DND-41 (cell line): Measurements from ENCODE around the gene ANKS1B.

Experiments used
- ATAC-seq: fragments of 200-7000 bp; cut with Tn5 transposase; 3 replicates; pipeline ENCODE4 v1.9.1; 2021; ENCODE audit warnings: low read depth; ENCODE audit not compliant: insufficient read depth
- DNase-seq: peaks from one replicate; pipeline ENCODE4 v3.0.0-alpha.2; 2020
- H2AFZ ChIP-seq: 2 replicates; pipeline ENCODE4 v1.6.0; 2012; ENCODE audit warnings: low read depth, low read length
- H3K27ac ChIP-seq: 2 replicates; pipeline ENCODE4 v1.5.1; 2012; ENCODE audit warnings: low read length, inconsistent platforms
- H3K27me3 ChIP-seq: fragments of 200-600 bp; sonication (generic); 2 replicates; pipeline ENCODE4 v1.6.0; 2012; ENCODE audit warnings: low read length, mild to moderate bottlenecking, inconsistent platforms; ENCODE audit not compliant: insufficient read depth, poor library complexity
- H3K36me3 ChIP-seq: 2 replicates; pipeline ENCODE4 v1.5.1; 2012; ENCODE audit warnings: low read length, inconsistent platforms; ENCODE audit not compliant: insufficient read depth
- H3K4me1 ChIP-seq: 2 replicates; pipeline ENCODE4 v1.5.1; 2012; ENCODE audit warnings: mild to moderate bottlenecking, low read length; ENCODE audit not compliant: insufficient read depth
- H3K4me2 ChIP-seq: 2 replicates; pipeline ENCODE4 v1.6.0; 2012; ENCODE audit warnings: mild to moderate bottlenecking, moderate library complexity, low read length, inconsistent platforms; ENCODE audit not compliant: insufficient read depth
- H3K4me3 ChIP-seq, 2 experiments: fragments of 200-600 bp in 1 of 2; shearing (Covaris generic) in 1 of 2; 2 replicates each; pipeline ENCODE4 v1.5.1; 2012 to 2016; ENCODE audit warnings: inconsistent platforms in 2 of 2, low read length in 2 of 2, mild to moderate bottlenecking in 2 of 2, low read depth in 1 of 2, moderate library complexity in 1 of 2
- H3K79me2 ChIP-seq: 2 replicates; pipeline ENCODE4 v1.6.0; 2012; ENCODE audit warnings: low read length, inconsistent platforms; ENCODE audit not compliant: insufficient read depth
- H3K9ac ChIP-seq: 2 replicates; pipeline ENCODE4 v1.6.0; 2012; ENCODE audit warnings: low read depth, mild to moderate bottlenecking, inconsistent platforms, low read length, moderate library complexity
- H3K9me3 ChIP-seq: 2 replicates; pipeline ENCODE4 v1.5.1; 2012; ENCODE audit warnings: low read length, moderate library complexity, mild to moderate bottlenecking, inconsistent platforms; ENCODE audit not compliant: insufficient read depth, severe bottlenecking
- H4K20me1 ChIP-seq: 2 replicates; pipeline ENCODE4 v1.6.0; 2012; ENCODE audit warnings: low read length; ENCODE audit not compliant: insufficient read depth
- EZH2 ChIP-seq: IDR thresholded peaks from 3 replicates; pipeline ENCODE4 v1.6.1; 2012; ENCODE audit warnings: borderline replicate concordance, low read depth, mild to moderate bottlenecking, moderate library complexity, low read length, inconsistent platforms; ENCODE audit not compliant: severe bottlenecking
- TF ChIP-seq, protein P1 (sequence below): IDR thresholded peaks from 2 replicates; pipeline ENCODE4 v1.5.1; 2012; ENCODE audit warnings: borderline replicate concordance, low read length, moderate library complexity, mild to moderate bottlenecking; ENCODE audit not compliant: poor library complexity, severe bottlenecking; ENCODE audit errors: extremely low read depth

Gene ANKS1B

DNA sequence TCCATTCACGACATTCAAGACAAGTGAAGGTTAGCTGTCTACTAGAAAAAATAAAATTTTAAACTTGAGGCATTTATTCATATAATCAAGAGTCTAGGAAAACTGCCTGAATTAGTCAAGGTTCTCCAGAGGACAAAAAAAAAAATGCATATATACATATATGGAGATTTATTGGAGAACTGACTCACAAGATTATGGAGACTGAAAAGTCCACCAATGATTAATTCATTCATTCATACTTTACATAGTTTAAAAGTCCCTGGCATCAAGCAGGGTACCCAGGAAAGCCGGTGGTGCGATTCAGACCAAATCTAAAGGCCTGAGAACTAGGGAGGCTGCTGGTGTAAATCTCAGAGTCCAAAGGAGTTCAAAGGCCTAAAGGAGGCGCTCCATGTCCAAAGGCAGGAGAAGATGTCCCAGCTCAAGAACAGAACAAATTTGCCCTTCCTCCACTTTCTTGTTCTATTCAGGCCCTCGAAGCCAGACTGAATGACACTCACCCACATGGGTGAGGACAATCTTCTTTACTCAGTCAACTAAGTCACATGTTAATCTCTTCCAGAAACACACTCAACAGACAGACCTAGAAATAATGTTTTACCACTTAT lies 64.3 kb downstream of the ANKS1B start:
- Histone ChIP-seq H3K9me3 (no peaks in the 10 kb centered on the region), H3K79me2 (no peaks in the 10 kb centered on the region), H4K20me1 (no peaks in the 10 kb centered on the region), H3K4me3 (no peak overlapping the region), H3K4me1 (no peaks in the 10 kb centered on the region), H3K9ac (no peak overlapping the region), H2AFZ (no peak overlapping the region), H3K27ac (no peak overlapping the region), H3K36me3 (no peaks in the 10 kb centered on the region), H3K27me3 (peaks cover 3% of the 10 kb centered on the region), H3K4me2 (no peak overlapping the region)
- ATAC-seq, result no peak
- no peak for DNase-seq
- TF ChIP-seq EZH2, result no peak
- TF ChIP-seq, protein P1, sequence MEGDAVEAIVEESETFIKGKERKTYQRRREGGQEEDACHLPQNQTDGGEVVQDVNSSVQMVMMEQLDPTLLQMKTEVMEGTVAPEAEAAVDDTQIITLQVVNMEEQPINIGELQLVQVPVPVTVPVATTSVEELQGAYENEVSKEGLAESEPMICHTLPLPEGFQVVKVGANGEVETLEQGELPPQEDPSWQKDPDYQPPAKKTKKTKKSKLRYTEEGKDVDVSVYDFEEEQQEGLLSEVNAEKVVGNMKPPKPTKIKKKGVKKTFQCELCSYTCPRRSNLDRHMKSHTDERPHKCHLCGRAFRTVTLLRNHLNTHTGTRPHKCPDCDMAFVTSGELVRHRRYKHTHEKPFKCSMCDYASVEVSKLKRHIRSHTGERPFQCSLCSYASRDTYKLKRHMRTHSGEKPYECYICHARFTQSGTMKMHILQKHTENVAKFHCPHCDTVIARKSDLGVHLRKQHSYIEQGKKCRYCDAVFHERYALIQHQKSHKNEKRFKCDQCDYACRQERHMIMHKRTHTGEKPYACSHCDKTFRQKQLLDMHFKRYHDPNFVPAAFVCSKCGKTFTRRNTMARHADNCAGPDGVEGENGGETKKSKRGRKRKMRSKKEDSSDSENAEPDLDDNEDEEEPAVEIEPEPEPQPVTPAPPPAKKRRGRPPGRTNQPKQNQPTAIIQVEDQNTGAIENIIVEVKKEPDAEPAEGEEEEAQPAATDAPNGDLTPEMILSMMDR, result no peak

DNA sequence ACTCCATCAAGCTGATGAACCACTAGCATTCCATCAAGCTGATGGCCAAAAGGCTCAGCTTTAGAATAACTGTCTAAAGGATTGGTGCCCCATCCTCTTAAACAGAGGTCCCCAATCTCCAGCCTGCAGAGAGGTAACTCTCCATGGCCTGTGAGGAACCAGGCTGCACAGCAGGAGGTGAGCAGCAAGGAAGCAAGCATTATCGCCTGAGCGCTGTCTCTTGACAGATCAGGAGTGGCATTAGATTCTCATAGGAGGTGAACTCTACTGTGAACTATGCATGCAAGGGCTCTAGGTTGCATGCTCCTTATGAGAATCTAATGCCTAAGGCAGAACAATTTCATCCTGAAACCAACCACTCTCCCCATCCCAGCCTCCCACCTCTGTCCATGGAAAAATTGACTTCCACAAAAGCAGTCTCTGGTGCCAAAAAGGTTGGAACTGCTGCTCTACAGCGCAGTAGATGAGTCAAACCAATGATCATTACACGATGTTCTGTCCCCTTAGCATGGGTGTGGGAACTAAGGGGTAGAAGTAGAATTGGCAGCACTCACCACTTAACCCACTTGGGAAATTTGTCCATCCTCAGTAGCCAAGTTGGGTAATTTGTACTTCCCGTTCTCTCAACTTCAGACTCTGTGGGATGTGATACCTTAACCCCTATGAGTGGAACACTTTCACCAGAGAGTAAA lies 66.9 kb downstream of the ANKS1B start:
- H4K20me1 ChIP-seq, result no peaks in the 10 kb centered on the region
- TF ChIP-seq, protein P1, result no peak
- no peak for TF ChIP-seq EZH2
- no peak overlapping the region for H3K4me3 ChIP-seq
- no peak overlapping the region for H3K4me2 ChIP-seq
- no peak overlapping the region for H3K27ac ChIP-seq
- H3K4me1 ChIP-seq, result no peaks in the 10 kb centered on the region
- no peak overlapping the region for H2AFZ ChIP-seq
- no peaks in the 10 kb centered on the region for H3K79me2 ChIP-seq
- H3K36me3 ChIP-seq, result no peaks in the 10 kb centered on the region
- no peak for ATAC-seq
- H3K27me3 ChIP-seq, result peaks cover 3% of the 10 kb centered on the region
- H3K9me3 ChIP-seq, result no peaks in the 10 kb centered on the region
- H3K9ac ChIP-seq, result no peak overlapping the region
- DNase-seq, result no peak

- H3K36me3 ChIP-seq, result no peaks in the 10 kb centered on the region
- no peaks in the 10 kb centered on the region for H4K20me1 ChIP-seq
- no peak for DNase-seq
- H2AFZ ChIP-seq, result no peak overlapping the region
- H3K27me3 ChIP-seq, result no peaks in the 10 kb centered on the region
- TF ChIP-seq EZH2, result no peak
- TF ChIP-seq, protein P1, result no peak
- H3K4me2 ChIP-seq, result no peak overlapping the region
- ATAC-seq, result no peak
- H3K4me1 ChIP-seq, result no peaks in the 10 kb centered on the region
- no peak overlapping the region for H3K9ac ChIP-seq
- H3K27ac ChIP-seq, result no peak overlapping the region
- no peaks in the 10 kb centered on the region for H3K9me3 ChIP-seq
- no peak overlapping the region for H3K4me3 ChIP-seq
- H3K79me2 ChIP-seq, result no peaks in the 10 kb centered on the region
These were observed 68.2 kb downstream of the ANKS1B start for GRCh38 chr12:99916555-99916954.
